Left lung (tissue), 10 donors: ENCODE data around the gene ATL2. TPM values are rescaled to one million over a fixed set of nuclear protein-coding genes. Genes with fewer than 3 reads are reported as not detected.
A peak's percentile ranks its signal among the peaks of the same experiment; 100 is the strongest.
"Not testable (repeated sequence)": the region's sequence is repeated elsewhere in the genome, so short reads cannot be mapped to it uniquely, and the experiment has no call there.

Experiments
- ATAC-seq: fragments of 200-7000 bp; cut with Tn5 transposase; one replicate; pipeline ENCODE4 v1.9.1; 2020; ENCODE audit warnings: moderate library complexity
- DNase-seq, 4 donors: peaks; one replicate each; pipeline ENCODE4 v3.0.0-alpha.2; 2013 to 2020
- H3K27ac ChIP-seq, 2 donors: fragments of 200-600 bp; sonication (generic) in 1 of 2; one replicate each; pipeline versions ENCODE4 v1.5.0 to v1.8.0; 2020 to 2021
- H3K27me3 ChIP-seq, 2 donors: fragments of 200-600 bp; sonication (generic) in 1 of 2; one replicate each; pipeline versions ENCODE4 v1.5.0 to v1.8.0; 2020 to 2021
- H3K36me3 ChIP-seq, 2 donors: fragments of 200-600 bp; sonication (generic) in 1 of 2; one replicate each; pipeline versions ENCODE4 v1.5.0 to v1.8.0; 2020 to 2021
- H3K4me1 ChIP-seq, 2 donors: fragments of 200-600 bp; one replicate each; pipeline ENCODE4 v1.8.0; 2021
- H3K4me3 ChIP-seq, 2 donors: fragments of 200-600 bp; sonication (generic) in 1 of 2; one replicate each; pipeline versions ENCODE4 v1.5.0 to v1.8.0; 2020 to 2021; ENCODE audit warnings: mild to moderate bottlenecking in 1 of 2
- H3K9me3 ChIP-seq, 2 donors: fragments of 200-600 bp; sonication (generic) in 1 of 2; one replicate each; pipeline versions ENCODE4 v1.5.0 to v1.8.0; 2020 to 2021
- intact Hi-C, 2 donors: fragments of 100-400 bp; cut with DNase I; formaldehyde crosslinking; loops; one replicate each; pipeline versions ENCODE4 v1.11.2 to v1.14.2; 2022
- polyA plus RNA-seq, 6 donors: library from polyadenylated mRNA; unstranded; fragments of 120-200 nt; gene quantifications; one replicate each; pipeline ENCODE4 v1.2.1, GENCODE V29; 2013; ENCODE audit not compliant: insufficient read length in 6 of 6
- total RNA-seq, 2 donors: library from RNA; stranded (reverse); fragmentation: NEBNext Ultra II Directional; extraction: Animal tissue kit (Norgen Biotek cat#: 25700); gene quantifications; one replicate each; pipeline ENCODE4 v1.2.1, GENCODE V29; 2021
- TF ChIP-seq, protein P1 (sequence below), 2 donors: fragments of 200-600 bp; sonication (generic) in 1 of 2; IDR thresholded peaks; one replicate each; pipeline versions ENCODE4 v1.5.0 to v1.8.0; 2021; ENCODE audit warnings: antibody characterized with exemption in 2 of 2
- donor health status: DM: no; HTN: yes; CAD: no.
- donor health status: DM: no; HTN: no; CAD: no.

The ATL2 gene
- total and polyA plus RNA-seq, 8 donors: 42.2 to 77.0 (median 69.2) TPM

DNA sequence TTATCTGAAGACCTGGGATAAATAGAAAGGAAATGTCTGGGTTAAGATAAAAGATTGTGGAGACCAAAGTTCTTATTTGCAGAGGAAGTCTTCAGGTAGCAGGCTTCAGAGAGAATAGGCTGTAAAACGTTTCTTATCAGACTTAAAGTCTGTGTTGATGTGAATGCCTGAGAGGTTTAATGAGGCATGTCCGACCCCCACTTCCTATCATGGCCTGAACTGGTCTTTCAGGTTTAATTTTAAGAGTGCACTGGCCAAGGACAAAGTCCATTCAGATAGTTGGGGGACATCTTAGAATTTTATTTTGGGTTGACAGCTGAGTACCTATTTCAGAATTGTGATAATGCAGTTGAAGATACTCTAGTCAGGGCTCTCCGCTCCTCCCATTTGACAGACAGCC, 92.1 kb downstream of the ATL2 start:
- no peak for DNase-seq
- TF ChIP-seq, protein P1, sequence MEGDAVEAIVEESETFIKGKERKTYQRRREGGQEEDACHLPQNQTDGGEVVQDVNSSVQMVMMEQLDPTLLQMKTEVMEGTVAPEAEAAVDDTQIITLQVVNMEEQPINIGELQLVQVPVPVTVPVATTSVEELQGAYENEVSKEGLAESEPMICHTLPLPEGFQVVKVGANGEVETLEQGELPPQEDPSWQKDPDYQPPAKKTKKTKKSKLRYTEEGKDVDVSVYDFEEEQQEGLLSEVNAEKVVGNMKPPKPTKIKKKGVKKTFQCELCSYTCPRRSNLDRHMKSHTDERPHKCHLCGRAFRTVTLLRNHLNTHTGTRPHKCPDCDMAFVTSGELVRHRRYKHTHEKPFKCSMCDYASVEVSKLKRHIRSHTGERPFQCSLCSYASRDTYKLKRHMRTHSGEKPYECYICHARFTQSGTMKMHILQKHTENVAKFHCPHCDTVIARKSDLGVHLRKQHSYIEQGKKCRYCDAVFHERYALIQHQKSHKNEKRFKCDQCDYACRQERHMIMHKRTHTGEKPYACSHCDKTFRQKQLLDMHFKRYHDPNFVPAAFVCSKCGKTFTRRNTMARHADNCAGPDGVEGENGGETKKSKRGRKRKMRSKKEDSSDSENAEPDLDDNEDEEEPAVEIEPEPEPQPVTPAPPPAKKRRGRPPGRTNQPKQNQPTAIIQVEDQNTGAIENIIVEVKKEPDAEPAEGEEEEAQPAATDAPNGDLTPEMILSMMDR (IDR thresholded peaks at IDR 0.05): no peak
- no peak for ATAC-seq
- Histone ChIP-seq H3K27me3 (no peaks in the 10 kb centered on the region), H3K9me3 (no peaks in the 10 kb centered on the region), H3K27ac (no peak overlapping the region), H3K4me1 (no peaks in the 10 kb centered on the region), H3K36me3 (no peaks in the 10 kb centered on the region), H3K4me3 (no peak overlapping the region)
- intact Hi-C loops: no loop called here

DNA sequence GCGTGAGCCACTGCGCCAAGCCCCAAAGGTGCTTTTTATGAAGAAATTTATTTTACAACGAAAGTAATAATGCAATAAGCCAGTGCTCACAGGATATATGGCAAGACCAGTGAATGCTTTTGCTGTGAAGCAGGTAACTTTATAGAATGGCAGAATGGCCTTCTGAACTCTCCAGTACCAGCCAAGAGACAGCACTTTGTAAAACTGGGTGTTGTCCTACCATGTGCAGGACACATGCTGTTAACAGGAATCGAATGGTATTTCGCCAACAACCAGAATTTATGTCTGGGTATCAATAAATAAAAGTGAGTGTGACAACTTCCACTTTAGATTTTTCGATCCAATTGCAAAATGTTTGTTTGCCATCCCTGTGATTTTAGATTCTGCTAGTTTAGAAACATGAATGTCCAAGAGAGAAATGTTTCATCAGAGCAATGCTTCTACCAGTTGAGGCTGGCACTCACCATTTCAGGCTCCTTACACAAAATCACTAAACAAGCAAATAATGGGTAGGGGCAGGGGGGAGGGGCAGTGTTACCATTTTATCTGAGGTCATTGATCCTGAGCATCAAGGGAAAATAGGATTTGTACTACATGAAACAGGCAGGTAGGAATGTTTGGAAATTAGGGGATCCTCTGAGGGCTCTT, 95.9 kb downstream of the ATL2 start:
- Histone ChIP-seq H3K4me1 (no peaks in the 10 kb centered on the region), H3K36me3 (no peaks in the 10 kb centered on the region), H3K27ac (no peak overlapping the region), H3K27me3 (no peaks in the 10 kb centered on the region), H3K4me3 (no peak overlapping the region), H3K9me3 (no peaks in the 10 kb centered on the region)
- intact Hi-C loops: no loop called here
- TF ChIP-seq, protein P1 (IDR thresholded peaks at IDR 0.05): no peak
- ATAC-seq: no peak
- no peak for DNase-seq

DNA sequence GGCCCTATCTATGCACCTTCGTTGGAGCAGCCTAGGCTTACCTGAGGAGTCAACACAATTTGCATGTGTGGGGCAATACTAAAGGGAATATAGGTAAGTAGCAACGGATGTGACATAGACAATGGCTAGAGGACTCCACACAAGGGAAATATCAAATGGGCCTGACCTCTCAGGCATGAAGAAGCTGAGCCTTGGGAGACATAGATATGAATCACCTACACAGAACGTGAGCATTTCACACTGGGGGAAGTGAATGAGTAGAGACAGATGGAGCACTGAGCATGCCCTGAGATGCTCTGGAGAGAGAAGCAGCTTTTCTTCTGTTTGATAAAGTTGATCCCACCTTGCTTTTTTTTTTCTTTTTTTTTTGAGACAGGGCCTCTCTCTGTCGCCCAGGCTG, 97.9 kb downstream of the ATL2 start:
- Histone ChIP-seq H3K36me3 (no peaks in the 10 kb centered on the region), H3K9me3 (no peaks in the 10 kb centered on the region), H3K4me3 (no peak overlapping the region), H3K27me3 (no peaks in the 10 kb centered on the region), H3K4me1 (peaks cover 0 to 6% of the 10 kb centered on the region in 2 donors), H3K27ac (no peak overlapping the region)
- TF ChIP-seq, protein P1 (IDR thresholded peaks at IDR 0.05): no peak
- intact Hi-C loops: loop anchor here in 1 of 2 donors (10.0 kb wide), 1 partner anchor 294 kb away; no protein-coding TSS in a partner anchor
- DNase-seq (no peak), ATAC-seq (no peak)

DNA sequence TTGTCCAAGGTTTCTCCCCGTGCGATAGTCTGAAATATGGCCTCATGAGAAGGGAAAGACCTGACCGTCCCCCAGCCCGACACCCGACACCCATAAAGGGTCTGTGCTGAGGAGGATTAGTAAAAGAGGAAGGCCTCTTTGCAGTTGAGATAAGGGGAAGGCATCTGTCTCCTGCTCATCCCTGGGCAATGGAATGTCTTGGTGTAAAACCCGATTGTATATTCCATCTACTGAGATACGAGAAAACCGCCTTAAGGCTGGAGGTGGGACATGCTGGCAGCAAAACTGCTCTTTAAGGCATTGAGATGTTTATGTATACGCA, 99.0 kb downstream of the ATL2 start:
- intact Hi-C loops: loop anchor here in 1 of 2 donors (10.0 kb wide), 1 partner anchor 293 kb away; no protein-coding TSS in a partner anchor
- H3K36me3 ChIP-seq, H3K27me3 ChIP-seq, H3K4me3 ChIP-seq, DNase-seq, H3K4me1 ChIP-seq, ATAC-seq, H3K9me3 ChIP-seq: not testable (repeated sequence)
- peak overlapping the region in 1 of 2 donors; percentile 39 for H3K27ac ChIP-seq

DNA sequence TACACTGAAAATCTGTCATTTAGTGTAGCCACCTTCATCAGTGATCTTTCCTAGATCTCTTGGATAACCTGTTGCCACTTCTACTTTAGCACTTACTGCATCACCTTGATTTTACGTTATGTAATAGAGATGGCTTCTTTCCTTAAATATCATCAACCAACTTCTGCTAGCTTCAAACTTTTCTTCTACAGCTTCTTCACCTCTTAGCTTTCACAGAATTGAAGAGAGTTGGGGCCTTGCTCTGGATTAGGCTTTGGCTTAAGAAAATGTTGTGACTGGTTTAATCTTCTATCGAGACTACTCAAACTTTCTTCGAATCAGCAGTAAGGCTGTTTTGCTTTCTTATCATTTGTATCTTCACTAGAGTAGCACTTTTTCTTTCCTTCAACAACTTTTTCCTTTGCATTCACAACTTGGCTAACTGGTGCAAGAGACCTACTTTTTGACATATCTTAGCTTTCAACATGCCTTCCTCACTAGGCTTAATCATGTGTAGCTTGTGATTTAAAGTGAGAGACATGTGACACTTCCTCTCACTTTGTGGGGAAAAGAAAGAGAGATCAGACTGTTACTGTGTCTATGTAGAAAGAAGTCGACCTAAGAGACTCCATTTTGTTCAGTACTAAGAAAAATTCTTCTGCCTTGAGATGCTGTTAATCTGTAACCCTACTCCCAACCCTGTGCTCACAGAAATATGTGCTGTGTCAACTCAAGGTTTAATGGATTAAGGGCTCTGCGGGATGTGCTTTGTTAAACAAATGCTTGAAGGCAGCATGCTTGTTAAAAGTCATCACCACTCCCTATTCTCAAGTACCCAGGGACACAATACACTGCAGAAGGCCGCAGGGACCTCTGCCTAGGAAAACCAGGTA, 99.6 kb downstream of the ATL2 start:
- peak in 2 of 4 donors; percentile 3 to 42 for DNase-seq
- ATAC-seq: peak; percentile 38
- Histone ChIP-seq H3K27ac (peak overlapping the region in 1 of 2 donors; percentile 39), H3K9me3 (no peaks in the 10 kb centered on the region), H3K36me3 (no peaks in the 10 kb centered on the region), H3K4me3 (no peak overlapping the region), H3K4me1 (peaks cover 0 to 8% of the 10 kb centered on the region in 2 donors), H3K27me3 (no peaks in the 10 kb centered on the region)
- intact Hi-C loops: loop anchor here in 1 of 2 donors (10.0 kb wide), 1 partner anchor 293 kb away; no protein-coding TSS in a partner anchor
- TF ChIP-seq, protein P1 (IDR thresholded peaks at IDR 0.05): no peak
